Loucy (cell line): ENCODE results near the gene TRPM8.

ENCODE experiments used
- CTCF ChIP-seq: fragments of 200-600 bp; sonication (generic); conservative IDR thresholded peaks from 2 replicates; pipeline ENCODE4 v1.5.1; 2014; ENCODE audit warnings: mild to moderate bottlenecking, antibody characterized with exemption, low read length
- EZH2phosphoT487 ChIP-seq: fragments of 200-600 bp; IDR thresholded peaks from 2 replicates; pipeline ENCODE4 v1.6.1; 2018; ENCODE audit warnings: antibody characterized with exemption, mild to moderate bottlenecking, moderate library complexity, borderline replicate concordance

GRCh38 chr2:233901367-233901766 lies 15.8 kb upstream of the TRPM8 start:
- TF ChIP-seq CTCF (no peak), EZH2phosphoT487 (no peak)
